Measurements from ENCODE around the gene TLR7.

The TLR7 gene

DNA sequence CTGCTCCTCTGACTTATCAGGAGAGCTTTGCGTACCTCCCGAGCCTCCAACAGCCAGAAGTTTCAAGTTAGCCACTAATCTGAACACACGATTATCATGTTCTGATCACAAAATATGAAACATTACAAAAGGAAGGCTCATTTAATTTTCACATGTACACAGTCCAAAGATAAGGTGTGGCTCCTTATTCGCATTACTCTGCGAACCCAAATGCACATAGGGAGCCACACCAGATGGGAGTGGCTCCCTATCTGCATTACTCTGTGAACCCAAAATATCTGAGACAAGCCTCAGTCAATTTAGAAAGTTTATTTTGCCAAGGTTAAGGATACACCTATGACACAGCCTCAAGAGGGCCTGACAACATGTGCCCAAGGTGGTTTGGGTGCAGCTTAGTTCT lies 68.0 kb downstream of the TLR7 start:
- DNase-seq = no peak

DNA sequence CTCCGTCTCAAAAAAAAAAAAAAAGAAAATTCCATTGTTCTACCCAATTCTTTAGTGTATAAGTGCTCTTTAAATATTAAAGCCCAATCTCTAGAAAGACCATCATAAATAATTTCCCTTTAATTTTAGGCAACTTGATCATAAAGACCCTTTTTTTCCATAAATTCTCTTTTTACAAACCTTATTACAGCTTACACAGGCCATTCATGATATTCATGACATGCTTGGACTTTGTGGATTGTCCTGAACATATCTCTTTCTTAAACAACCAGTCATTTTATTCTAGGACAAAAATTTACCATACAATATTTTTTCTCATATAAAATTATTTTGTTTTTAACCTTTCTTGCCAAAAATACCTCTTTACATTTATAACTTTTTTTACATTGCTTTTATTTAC lies 70.1 kb downstream of the TLR7 start:
- no peak for DNase-seq
